Measurements from ENCODE around the gene ACTL6A. TPM values are rescaled to one million over a fixed set of nuclear protein-coding genes. Genes with fewer than 3 reads are reported as not detected.
A peak's percentile ranks its signal among the peaks of the same experiment; 100 is the strongest.

Gene ACTL6A
- total and polyA plus RNA-seq, 2 experiments from 2014 or later = 58.3 to 68.1 TPM

DNA sequence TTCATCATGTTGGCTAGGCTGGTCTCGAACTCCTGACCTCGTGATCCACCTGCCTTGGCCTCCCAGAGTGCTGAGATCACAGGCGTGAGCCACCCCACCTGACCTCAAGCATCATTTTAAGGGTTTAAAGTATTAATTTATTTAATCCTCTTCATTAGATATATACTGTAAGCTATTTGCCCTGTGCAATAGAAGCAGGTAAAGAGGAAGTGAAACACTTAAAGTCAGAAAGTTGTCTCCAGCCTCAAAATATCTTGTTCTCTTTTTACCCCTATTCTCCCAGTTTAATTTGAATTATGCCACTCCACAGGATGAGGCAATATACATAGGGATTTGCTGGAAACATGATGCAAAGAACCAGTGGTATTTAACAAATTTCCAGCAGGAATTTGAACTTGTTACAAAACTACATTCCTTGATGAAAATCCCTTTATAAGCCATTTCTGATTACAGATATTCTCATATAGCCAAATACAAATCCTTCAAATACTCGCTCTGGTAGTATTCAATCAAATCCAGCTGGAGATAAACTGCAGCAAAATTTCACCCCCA, 43.9 kb downstream of the ACTL6A start:
- TF ChIP-seq, protein P1, sequence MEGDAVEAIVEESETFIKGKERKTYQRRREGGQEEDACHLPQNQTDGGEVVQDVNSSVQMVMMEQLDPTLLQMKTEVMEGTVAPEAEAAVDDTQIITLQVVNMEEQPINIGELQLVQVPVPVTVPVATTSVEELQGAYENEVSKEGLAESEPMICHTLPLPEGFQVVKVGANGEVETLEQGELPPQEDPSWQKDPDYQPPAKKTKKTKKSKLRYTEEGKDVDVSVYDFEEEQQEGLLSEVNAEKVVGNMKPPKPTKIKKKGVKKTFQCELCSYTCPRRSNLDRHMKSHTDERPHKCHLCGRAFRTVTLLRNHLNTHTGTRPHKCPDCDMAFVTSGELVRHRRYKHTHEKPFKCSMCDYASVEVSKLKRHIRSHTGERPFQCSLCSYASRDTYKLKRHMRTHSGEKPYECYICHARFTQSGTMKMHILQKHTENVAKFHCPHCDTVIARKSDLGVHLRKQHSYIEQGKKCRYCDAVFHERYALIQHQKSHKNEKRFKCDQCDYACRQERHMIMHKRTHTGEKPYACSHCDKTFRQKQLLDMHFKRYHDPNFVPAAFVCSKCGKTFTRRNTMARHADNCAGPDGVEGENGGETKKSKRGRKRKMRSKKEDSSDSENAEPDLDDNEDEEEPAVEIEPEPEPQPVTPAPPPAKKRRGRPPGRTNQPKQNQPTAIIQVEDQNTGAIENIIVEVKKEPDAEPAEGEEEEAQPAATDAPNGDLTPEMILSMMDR (IDR thresholded peaks at IDR 0.05; ENCODE audit: low read depth, low read length) = no peak
- Histone ChIP-seq H3K4me3 (no peak overlapping the region), H3K9me3 (ENCODE audit: low read depth) (no peaks in the 10 kb centered on the region), H3K36me3 (peaks cover 8% of the 10 kb centered on the region), H3K4me1 (ENCODE audit: low read depth) (peaks cover 13% of the 10 kb centered on the region), H3K27me3 (no peaks in the 10 kb centered on the region), H3K27ac (no peak overlapping the region)
- DNase-seq (ENCODE audit: low read depth in 1 of 2, low spot score in 1 of 2) = no peak

DNA sequence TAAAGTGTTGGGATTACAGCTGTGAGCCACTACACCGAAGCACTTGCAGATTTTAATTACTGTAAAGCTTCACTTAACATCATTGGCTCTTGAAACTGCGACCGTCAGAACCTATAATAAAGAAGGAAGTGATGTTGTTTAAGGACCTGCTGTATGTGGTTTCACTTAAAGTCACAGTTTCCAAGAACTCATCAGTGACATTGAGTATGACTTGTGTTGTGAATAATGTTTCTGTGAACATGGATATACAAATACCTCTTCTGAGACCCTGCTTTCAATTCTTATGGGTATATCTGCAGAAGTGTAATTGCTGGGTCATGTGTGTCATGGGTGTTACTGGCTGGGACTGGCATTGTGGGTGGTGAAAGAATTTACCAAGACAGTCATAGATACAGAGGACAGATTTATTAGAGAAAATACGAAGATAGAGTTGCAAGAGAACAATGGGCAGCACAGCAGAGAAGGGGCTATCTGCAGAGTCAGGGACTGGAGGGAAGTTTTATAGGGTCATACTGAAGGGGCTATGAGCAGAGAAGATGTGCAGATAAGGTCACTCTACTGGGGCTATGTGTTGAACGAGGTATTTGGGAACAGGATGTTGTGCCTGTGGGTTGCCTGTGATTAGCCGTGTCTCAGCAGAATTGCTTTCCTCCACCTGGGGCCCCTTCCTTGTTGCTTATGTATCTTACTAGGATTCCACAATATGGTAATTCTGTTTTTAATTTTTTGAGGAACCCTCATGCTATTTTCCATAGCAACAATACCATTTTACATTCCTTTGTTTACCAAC, 46.4 kb downstream of the ACTL6A start:
- Histone ChIP-seq H3K36me3 (peaks cover 3% of the 10 kb centered on the region), H3K4me1 (ENCODE audit: low read depth) (peaks cover 6% of the 10 kb centered on the region)
- TF ChIP-seq, protein P1 (IDR thresholded peaks at IDR 0.05; ENCODE audit: low read depth, low read length) = no peak

DNA sequence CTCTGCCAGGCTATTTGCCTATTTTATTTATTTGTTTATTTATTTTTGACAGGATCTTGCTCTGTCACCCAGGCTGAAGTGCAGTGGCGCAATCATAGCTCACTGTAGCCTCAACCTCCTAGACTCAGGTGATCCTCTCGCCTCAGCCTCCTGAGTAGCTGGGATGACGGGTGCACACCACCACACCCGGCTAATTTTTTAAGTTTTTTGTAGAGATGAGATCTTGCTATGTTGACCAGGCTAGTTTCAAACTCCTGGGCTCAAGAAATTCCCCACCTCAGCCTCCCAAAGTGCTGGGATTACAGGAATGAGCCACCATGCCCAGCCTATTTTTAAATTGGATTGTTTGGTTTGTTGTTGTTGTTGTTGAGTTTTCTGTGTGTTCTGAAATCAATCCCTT, 47.3 kb downstream of the ACTL6A start:
- Histone ChIP-seq H3K27ac (no peak overlapping the region), H3K9me3 (ENCODE audit: low read depth) (no peaks in the 10 kb centered on the region), H3K4me3 (no peak overlapping the region), H3K36me3 (peaks cover 7% of the 10 kb centered on the region), H3K4me1 (ENCODE audit: low read depth) (peaks cover 6% of the 10 kb centered on the region), H3K27me3 (no peaks in the 10 kb centered on the region)
- DNase-seq (ENCODE audit: low read depth in 1 of 2, low spot score in 1 of 2) = no peak
- TF ChIP-seq, protein P1 (IDR thresholded peaks at IDR 0.05; ENCODE audit: low read depth, low read length) = no peak

More for the DNA sequence above, 46.4 kb downstream of the ACTL6A start:
- Histone ChIP-seq H3K9me3 (ENCODE audit: low read depth) (no peaks in the 10 kb centered on the region), H3K4me3 (no peak overlapping the region), H3K27ac (no peak overlapping the region), H3K27me3 (no peaks in the 10 kb centered on the region)
- DNase-seq (ENCODE audit: low read depth in 1 of 2, low spot score in 1 of 2) = no peak

DNA sequence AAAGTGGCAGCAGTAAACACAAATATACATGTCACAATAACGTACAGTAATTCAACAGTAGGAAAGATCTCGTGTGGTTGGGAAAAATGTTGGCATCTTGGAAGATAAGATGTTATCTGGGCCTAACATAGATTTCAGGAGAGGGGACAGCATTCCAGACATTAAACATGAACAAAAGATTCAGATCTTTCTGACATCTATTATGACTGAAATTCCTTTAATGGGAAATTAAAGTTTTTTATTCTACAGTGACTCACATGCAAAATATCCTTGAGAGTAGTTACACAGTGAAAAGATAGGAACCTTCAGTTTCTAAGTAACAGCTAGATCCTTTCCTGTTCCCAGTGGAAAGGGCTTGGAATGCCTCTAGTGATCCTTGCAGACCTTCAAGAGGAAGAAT, 51.1 kb downstream of the ACTL6A start:
- H3K4me3 ChIP-seq = no peak overlapping the region
- H3K36me3 ChIP-seq = peaks cover 30% of the 10 kb centered on the region
- peak in 1 of 2 donors; percentile 66 for DNase-seq (ENCODE audit: low read depth in 1 of 2, low spot score in 1 of 2)
- H3K4me1 ChIP-seq (ENCODE audit: low read depth) = no peaks in the 10 kb centered on the region
- no peaks in the 10 kb centered on the region for H3K27me3 ChIP-seq
- H3K27ac ChIP-seq = peak overlapping the region; percentile 2
- H3K9me3 ChIP-seq (ENCODE audit: low read depth) = no peaks in the 10 kb centered on the region
- TF ChIP-seq, protein P1 (IDR thresholded peaks at IDR 0.05; ENCODE audit: low read depth, low read length) = no peak

DNA sequence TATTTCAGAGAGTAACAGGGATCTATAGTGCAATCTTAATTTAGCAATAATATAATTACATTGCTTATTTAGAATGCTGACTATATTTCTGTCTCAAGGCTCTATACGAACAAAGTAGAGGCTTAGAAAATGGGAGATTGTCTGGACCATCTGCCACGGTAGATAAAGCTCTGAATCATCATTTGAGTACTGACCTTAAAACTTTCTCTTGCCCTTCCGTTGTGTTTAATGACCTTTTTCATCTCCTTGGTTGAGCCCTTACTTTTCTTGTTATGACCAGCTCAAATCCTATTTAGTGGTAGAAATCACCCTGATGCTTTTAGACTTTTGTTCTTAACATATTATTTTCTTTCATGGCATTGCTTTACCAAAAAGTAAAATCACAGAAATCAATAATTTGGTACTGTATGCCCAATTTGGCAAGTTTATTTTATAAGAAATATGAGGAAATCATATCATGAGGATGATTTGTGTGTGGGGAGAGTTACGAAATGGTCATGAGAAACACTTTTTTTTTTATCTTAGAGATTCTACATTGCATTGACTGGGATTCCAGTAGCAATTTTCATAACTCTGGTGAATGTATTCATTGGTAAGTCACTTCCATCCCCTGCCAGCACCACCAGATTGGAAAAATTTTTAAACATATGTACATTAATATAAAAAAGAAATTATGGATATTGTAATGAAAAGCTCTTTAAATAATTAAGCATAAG, 52.9 kb downstream of the ACTL6A start:
- no peak overlapping the region for H3K4me3 ChIP-seq
- DNase-seq (ENCODE audit: low read depth in 1 of 2, low spot score in 1 of 2) = peak in 1 of 2 donors; percentile 58

More for the DNA sequence above, 52.9 kb downstream of the ACTL6A start:
- Histone ChIP-seq H3K36me3 (peaks cover 30% of the 10 kb centered on the region), H3K4me1 (ENCODE audit: low read depth) (no peaks in the 10 kb centered on the region), H3K9me3 (ENCODE audit: low read depth) (no peaks in the 10 kb centered on the region), H3K27me3 (no peaks in the 10 kb centered on the region), H3K27ac (no peak overlapping the region)
- TF ChIP-seq, protein P1 (IDR thresholded peaks at IDR 0.05; ENCODE audit: low read depth, low read length) = no peak

All from cardiac muscle cell (in vitro differentiated cells and primary cell).